WERI-Rb-1 (cell line): ENCODE results near the gene EFCAB6.

Experiments
- DNase-seq: peaks from one replicate; pipeline ENCODE4 v3.0.0-alpha.2; 2020
- H3K27ac ChIP-seq: fragments of 250-450 bp; sonication (Bioruptor Pico); 2 replicates; pipeline ENCODE4 v1.5.1; 2020; ENCODE audit warnings: mild to moderate bottlenecking, moderate library complexity
- H3K27me3 ChIP-seq: fragments of 250-450 bp; sonication (Bioruptor Pico); 2 replicates; pipeline ENCODE4 v1.5.1; 2021; ENCODE audit warnings: mild to moderate bottlenecking, low read depth, moderate library complexity; ENCODE audit not compliant: insufficient read depth, severe bottlenecking
- H3K36me3 ChIP-seq: fragments of 250-450 bp; sonication (Bioruptor Pico); 2 replicates; pipeline ENCODE4 v1.5.1; 2020; ENCODE audit warnings: mild to moderate bottlenecking, moderate library complexity
- H3K4me3 ChIP-seq: 2 replicates; pipeline ENCODE4 v1.5.1; 2011; ENCODE audit warnings: low read depth, mild to moderate bottlenecking, control low read depth, low read length
- H3K9me3 ChIP-seq: fragments of 250-450 bp; sonication (Bioruptor Pico); 2 replicates; pipeline ENCODE4 v1.5.1; 2021; ENCODE audit warnings: mild to moderate bottlenecking, moderate library complexity; ENCODE audit not compliant: severe bottlenecking
- CTCF ChIP-seq: IDR thresholded peaks from 2 replicates; pipeline ENCODE4 v1.5.1; 2011; ENCODE audit warnings: low read depth, mild to moderate bottlenecking, control low read depth, inconsistent platforms, low read length

EFCAB6 gene

GRCh38 chr22:43514476-43515157, 297.5 kb downstream of the EFCAB6 start:
- H3K36me3 ChIP-seq, result no peaks in the 10 kb centered on the region
- no peak for TF ChIP-seq CTCF
- H3K27ac ChIP-seq, result no peak overlapping the region
- DNase-seq, result no peak
- no peak overlapping the region for H3K4me3 ChIP-seq
- H3K9me3 ChIP-seq, result no peaks in the 10 kb centered on the region
- no peaks in the 10 kb centered on the region for H3K27me3 ChIP-seq

GRCh38 chr22:43512279-43512678, 299.8 kb downstream of the EFCAB6 start:
- no peak for DNase-seq
- TF ChIP-seq CTCF, result no peak
- Histone ChIP-seq H3K27me3 (no peaks in the 10 kb centered on the region), H3K9me3 (no peaks in the 10 kb centered on the region), H3K36me3 (no peaks in the 10 kb centered on the region), H3K27ac (no peak overlapping the region), H3K4me3 (no peak overlapping the region)

- no peak for TF ChIP-seq CTCF
These were observed 300.7 kb downstream of the EFCAB6 start for GRCh38 chr22:43511276-43511910.

GRCh38 chr22:43510281-43511070, 301.6 kb downstream of the EFCAB6 start:
- DNase-seq, result no peak
- H3K4me3 ChIP-seq, result no peak overlapping the region
- no peak for TF ChIP-seq CTCF
- H3K36me3 ChIP-seq, result no peaks in the 10 kb centered on the region
- H3K27me3 ChIP-seq, result no peaks in the 10 kb centered on the region
- no peaks in the 10 kb centered on the region for H3K9me3 ChIP-seq
- H3K27ac ChIP-seq, result no peak overlapping the region

More at GRCh38 chr22:43511276-43511910, 300.7 kb downstream of the EFCAB6 start:
- no peak overlapping the region for H3K27ac ChIP-seq
- DNase-seq, result no peak
- no peaks in the 10 kb centered on the region for H3K27me3 ChIP-seq
- no peaks in the 10 kb centered on the region for H3K36me3 ChIP-seq
- no peak overlapping the region for H3K4me3 ChIP-seq
- no peaks in the 10 kb centered on the region for H3K9me3 ChIP-seq

- no peak overlapping the region for H3K27ac ChIP-seq
- H3K4me3 ChIP-seq, result no peak overlapping the region
- H3K27me3 ChIP-seq, result no peaks in the 10 kb centered on the region
- no peaks in the 10 kb centered on the region for H3K9me3 ChIP-seq
- no peak for TF ChIP-seq CTCF
- DNase-seq, result no peak
- H3K36me3 ChIP-seq, result no peaks in the 10 kb centered on the region
These were observed 302.8 kb downstream of the EFCAB6 start for GRCh38 chr22:43509337-43509736.
